Erythroblast (primary cell): Measurements from ENCODE around the gene ST8SIA5.

ENCODE experiments used
- GATA1 ChIP-seq: IDR thresholded peaks from 2 replicates; pipeline ENCODE4 v1.6.1; 2011; ENCODE audit warnings: low read depth, mild to moderate bottlenecking, control low read depth, low read length, moderate library complexity
- POLR2A ChIP-seq: IDR thresholded peaks from 2 replicates; pipeline ENCODE4 v1.6.1; 2011; ENCODE audit warnings: mild to moderate bottlenecking, low read length

- TF ChIP-seq POLR2A (no peak), GATA1 (no peak)
These were observed 131.8 kb downstream of the ST8SIA5 start for GRCh38 chr18:46625069-46625468.
